NB4 (cell line): ENCODE measurements around the gene BAIAP3.

Experiments used
- DNase-seq: peaks from one replicate; pipeline ENCODE4 v3.0.0; 2010; ENCODE audit warnings: low read depth
- H3K4me3 ChIP-seq: one replicate; pipeline ENCODE4 v1.5.1; 2011; ENCODE audit warnings: mild to moderate bottlenecking, low read depth, low read length, moderate library complexity
- MYC ChIP-seq: IDR thresholded peaks from 2 replicates; pipeline ENCODE4 v1.6.1; 2011; ENCODE audit warnings: low read depth, low read length
- POLR2A ChIP-seq: IDR thresholded peaks from 2 replicates; pipeline ENCODE4 v1.6.1; 2011; ENCODE audit warnings: mild to moderate bottlenecking; ENCODE audit not compliant: insufficient read length; ENCODE audit errors: extremely low read depth
- TF ChIP-seq, protein P1 (sequence below): IDR thresholded peaks from one replicate; pipeline ENCODE4 v1.5.1; 2012; ENCODE audit warnings: low read depth, low read length
- TF ChIP-seq, protein P2 (sequence below): IDR thresholded peaks from 2 replicates; pipeline ENCODE4 v1.6.1; 2011; ENCODE audit warnings: low read depth, low read length

BAIAP3 gene

DNA sequence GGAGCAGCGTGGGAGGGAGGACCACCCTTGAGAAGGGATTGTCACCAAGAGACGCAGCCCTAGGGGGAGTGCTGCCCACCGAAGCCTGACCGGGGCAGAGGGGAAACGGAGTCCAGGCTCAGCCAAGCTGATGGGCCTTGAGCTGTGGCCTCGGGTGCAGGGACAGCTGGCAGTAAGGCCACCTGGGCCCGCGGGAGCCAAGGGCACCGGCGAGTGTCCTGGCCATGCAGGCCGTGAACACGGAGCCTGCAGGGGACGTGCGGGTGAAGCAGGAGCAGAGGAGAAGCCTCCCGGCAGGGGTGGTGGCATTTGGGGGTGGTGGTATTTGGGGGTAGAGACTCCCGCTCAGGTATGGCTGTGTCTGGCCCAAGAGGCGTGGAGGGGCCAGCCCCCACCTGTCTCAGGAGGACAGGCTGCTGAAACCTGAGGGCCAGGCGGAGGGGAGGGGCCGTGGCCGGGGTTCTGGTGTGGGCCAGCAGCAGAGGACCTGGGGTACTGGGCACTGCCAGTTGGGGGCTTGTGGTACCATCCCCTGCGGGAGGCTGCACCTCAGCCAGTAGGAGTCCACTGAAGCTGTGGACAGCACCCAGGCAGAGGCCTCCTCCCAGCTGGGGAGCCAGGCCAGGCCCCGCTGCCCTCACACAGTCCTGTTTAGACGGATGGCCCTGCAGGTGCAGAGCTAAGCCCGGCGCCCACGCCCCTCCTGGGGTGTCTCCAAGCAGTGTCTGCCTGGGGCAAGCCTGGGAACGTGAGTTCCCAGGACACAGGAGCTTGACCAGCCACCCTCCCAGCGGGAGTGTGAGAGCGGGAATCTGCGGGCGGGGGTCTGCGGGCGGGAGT lies 22.8 kb downstream of the BAIAP3 start:
- no peak for TF ChIP-seq POLR2A
- no peak for TF ChIP-seq MYC
- TF ChIP-seq, protein P1, sequence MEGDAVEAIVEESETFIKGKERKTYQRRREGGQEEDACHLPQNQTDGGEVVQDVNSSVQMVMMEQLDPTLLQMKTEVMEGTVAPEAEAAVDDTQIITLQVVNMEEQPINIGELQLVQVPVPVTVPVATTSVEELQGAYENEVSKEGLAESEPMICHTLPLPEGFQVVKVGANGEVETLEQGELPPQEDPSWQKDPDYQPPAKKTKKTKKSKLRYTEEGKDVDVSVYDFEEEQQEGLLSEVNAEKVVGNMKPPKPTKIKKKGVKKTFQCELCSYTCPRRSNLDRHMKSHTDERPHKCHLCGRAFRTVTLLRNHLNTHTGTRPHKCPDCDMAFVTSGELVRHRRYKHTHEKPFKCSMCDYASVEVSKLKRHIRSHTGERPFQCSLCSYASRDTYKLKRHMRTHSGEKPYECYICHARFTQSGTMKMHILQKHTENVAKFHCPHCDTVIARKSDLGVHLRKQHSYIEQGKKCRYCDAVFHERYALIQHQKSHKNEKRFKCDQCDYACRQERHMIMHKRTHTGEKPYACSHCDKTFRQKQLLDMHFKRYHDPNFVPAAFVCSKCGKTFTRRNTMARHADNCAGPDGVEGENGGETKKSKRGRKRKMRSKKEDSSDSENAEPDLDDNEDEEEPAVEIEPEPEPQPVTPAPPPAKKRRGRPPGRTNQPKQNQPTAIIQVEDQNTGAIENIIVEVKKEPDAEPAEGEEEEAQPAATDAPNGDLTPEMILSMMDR, result no peak
- TF ChIP-seq, protein P2, sequence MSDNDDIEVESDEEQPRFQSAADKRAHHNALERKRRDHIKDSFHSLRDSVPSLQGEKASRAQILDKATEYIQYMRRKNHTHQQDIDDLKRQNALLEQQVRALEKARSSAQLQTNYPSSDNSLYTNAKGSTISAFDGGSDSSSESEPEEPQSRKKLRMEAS, result no peak
- DNase-seq, result no peak
- H3K4me3 ChIP-seq, result no peak overlapping the region

DNA sequence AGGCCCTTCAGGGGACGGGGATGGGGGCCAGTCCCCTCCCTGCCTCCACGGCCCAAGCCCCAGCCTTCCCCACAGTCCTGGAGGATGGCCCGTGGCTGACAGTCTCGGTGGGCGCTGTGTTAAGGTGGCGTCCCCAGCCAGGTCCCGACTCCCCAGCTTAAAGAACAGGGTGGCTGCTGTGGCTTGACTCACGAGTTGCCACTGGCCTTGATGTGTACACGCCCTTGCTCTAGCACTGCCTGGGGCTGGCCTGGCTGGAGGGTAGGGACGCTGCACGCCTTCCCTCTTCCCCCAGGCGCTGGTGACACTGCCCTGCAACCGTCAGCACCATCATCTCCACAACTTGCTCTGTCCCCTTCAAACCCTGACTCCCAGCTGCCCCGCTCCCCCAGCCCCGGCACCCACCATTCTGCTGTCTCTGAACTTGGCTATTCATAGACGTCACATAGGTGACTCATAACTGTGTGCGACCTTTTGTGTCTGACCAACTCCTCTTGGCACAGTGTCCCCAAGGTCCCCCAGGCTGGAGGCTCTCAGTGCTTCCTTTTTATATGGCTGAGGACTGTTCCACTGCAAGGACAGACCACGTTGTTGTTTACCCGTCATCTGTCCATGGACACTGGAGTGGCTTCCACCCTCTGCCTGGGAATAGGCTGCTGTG lies 24.6 kb downstream of the BAIAP3 start:
- no peak for DNase-seq
- TF ChIP-seq POLR2A (no peak), MYC (no peak)
- TF ChIP-seq, protein P2, result no peak
- TF ChIP-seq, protein P1, result no peak
- H3K4me3 ChIP-seq, result no peak overlapping the region

DNA sequence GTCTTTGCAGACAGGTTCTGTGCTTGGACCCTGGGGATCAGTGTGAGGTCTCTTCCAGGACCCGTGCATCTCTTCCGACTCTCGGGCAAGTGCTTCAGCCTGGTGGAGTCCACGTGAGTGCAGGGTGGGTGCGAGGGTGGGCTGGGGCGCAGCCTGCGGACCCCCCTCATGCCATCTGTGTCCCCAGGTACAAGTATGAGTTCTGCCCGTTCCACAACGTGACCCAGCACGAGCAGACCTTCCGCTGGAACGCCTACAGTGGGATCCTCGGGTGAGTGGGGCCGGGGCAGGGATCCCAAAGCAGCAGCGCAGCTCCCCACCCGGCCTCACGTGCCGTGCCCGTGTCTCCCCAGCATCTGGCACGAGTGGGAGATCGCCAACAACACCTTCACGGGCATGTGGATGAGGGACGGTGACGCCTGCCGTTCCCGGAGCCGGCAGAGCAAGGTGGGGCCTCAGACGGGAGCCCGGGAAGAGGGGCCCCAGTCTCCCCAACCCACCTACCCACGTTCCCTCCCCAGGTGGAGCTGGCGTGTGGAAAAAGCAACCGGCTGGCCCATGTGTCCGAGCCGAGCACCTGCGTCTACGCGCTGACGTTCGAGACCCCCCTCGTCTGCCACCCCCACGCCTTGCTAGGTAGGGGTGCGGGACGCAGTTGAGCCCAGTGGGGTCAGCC lies 28.4 kb downstream of the BAIAP3 start:
- DNase-seq, result no peak
- no peak overlapping the region for H3K4me3 ChIP-seq
- TF ChIP-seq, protein P2, result no peak
- no peak for TF ChIP-seq MYC
- TF ChIP-seq POLR2A, result no peak
- TF ChIP-seq, protein P1, result no peak

DNA sequence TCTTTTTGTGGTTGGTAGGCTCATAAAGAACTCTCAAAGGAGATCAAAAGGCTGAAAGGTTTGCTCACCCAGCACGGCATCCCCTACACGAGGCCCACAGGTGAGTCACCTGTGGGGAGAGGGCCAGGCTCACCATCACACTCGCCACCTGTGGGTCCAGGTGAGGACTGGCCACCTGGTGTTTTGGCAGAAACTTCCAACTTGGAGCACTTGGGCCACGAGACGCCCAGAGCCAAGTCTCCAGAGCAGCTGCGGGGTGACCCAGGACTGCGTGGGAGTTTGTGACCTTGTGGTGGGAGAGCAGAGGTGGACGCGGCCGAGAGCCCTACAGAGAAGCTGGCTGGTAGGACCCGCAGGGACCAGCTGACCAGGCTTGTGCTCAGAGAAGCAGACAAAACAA lies 29.4 kb downstream of the BAIAP3 start:
- TF ChIP-seq POLR2A (no peak), MYC (no peak)
- TF ChIP-seq, protein P1, result no peak
- TF ChIP-seq, protein P2, result no peak
- no peak overlapping the region for H3K4me3 ChIP-seq
- no peak for DNase-seq

DNA sequence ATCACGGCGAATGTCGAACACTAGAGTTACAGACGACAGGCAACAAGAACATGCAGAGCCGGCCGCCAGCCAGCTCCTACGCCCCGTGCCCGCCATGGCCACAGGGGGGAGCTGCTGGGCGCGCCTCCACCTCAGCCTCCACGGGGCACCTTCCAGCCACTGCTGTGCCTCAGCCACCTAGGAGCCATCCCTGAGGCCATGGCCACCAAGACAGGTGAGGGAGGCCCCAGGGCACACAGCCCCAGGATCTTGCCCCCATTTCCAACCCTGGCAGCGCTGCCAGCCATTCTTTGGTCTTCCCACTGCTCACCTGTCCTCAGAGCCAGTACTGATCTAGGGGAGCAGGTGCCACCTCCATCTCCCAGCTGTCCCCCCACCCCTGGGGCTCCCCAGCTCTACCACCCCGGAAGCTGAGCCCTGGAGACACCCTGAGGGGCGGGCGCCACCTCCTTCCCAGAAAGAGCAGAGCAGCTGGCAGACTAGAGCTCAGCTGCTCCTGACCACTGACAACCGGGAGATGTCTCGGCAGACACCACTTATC lies 30.1 kb downstream of the BAIAP3 start:
- DNase-seq, result peak; percentile 58
- H3K4me3 ChIP-seq, result no peak overlapping the region
- TF ChIP-seq POLR2A (no peak), MYC (no peak)
- TF ChIP-seq, protein P2, result no peak
- TF ChIP-seq, protein P1, result peak; percentile 62
